HepG2 (cell line): ENCODE results near the gene LSM2. TPM values are rescaled to one million over a fixed set of nuclear protein-coding genes. Genes with fewer than 3 reads are reported as not detected.
A peak's percentile ranks its signal among the peaks of the same experiment; 100 is the strongest.

Source experiments
- ARID2 ChIP-seq: sonication (generic); formaldehyde crosslinking; IDR thresholded peaks from 2 replicates; pipeline ENCODE4 v1.8.1; 2022; ENCODE audit warnings: mild to moderate bottlenecking, missing genetic modification reagents, borderline replicate concordance
- ARNTL ChIP-seq: sonication (generic); formaldehyde crosslinking; IDR thresholded peaks from 2 replicates; pipeline ENCODE4 v1.4.0; 2020; ENCODE audit warnings: mild to moderate bottlenecking, missing genetic modification reagents
- DMAP1 ChIP-seq: IDR thresholded peaks from 2 replicates; pipeline ENCODE4 v1.6.1; 2016
- DZIP1 ChIP-seq: sonication (generic); formaldehyde crosslinking; IDR thresholded peaks from 2 replicates; pipeline ENCODE4 v1.5.0; 2020; ENCODE audit warnings: mild to moderate bottlenecking, missing genetic modification reagents
- KMT2B ChIP-seq: IDR thresholded peaks from 2 replicates; pipeline ENCODE4 v1.6.1; 2016; ENCODE audit warnings: missing genetic modification reagents, missing compliant biosample characterization
- NFE2L2 ChIP-seq: fragments of 150-350 bp; IDR thresholded peaks from 2 replicates; pipeline ENCODE4 v1.6.1; 2014; ENCODE audit warnings: low read length
- PHB2 ChIP-seq: fragments of 450-650 bp; IDR thresholded peaks from 2 replicates; pipeline ENCODE4 v1.6.1; 2018; ENCODE audit not compliant: partially characterized antibody
- PHF20 ChIP-seq: sonication (generic); formaldehyde crosslinking; IDR thresholded peaks from 2 replicates; pipeline ENCODE4 v1.5.0; 2020; ENCODE audit warnings: mild to moderate bottlenecking, missing genetic modification reagents
- RARA ChIP-seq: IDR thresholded peaks from 2 replicates; pipeline ENCODE4 v1.6.1; 2016; ENCODE audit warnings: missing genetic modification reagents, missing compliant biosample characterization
- SAFB2 ChIP-seq: sonication (generic); formaldehyde crosslinking; IDR thresholded peaks from 2 replicates; pipeline ENCODE4 v1.5.1; 2020; ENCODE audit warnings: missing genetic modification reagents, low read depth, mild to moderate bottlenecking, borderline replicate concordance
- SOX13 ChIP-seq, 3 experiments: fragments of 450-650 bp in 1 of 3; sonication (generic) in 1 of 3; formaldehyde crosslinking in 1 of 3; IDR thresholded peaks in 2 of 3; conservative IDR thresholded peaks in 1 of 3; 2 replicates each; pipeline versions ENCODE4 v1.5.0 to v1.6.1; 2016 to 2020; ENCODE audit warnings: antibody characterized with exemption in 1 of 3, mild to moderate bottlenecking in 1 of 3, missing compliant biosample characterization in 1 of 3, missing genetic modification reagents in 1 of 3, moderate library complexity in 1 of 3
- XBP1 ChIP-seq: sonication (generic); formaldehyde crosslinking; IDR thresholded peaks from 2 replicates; pipeline ENCODE4 v1.5.0; 2020; ENCODE audit warnings: missing genetic modification reagents
- ZNF160 ChIP-seq: sonication (generic); formaldehyde crosslinking; IDR thresholded peaks from 2 replicates; pipeline ENCODE4 v1.8.0; 2022; ENCODE audit warnings: mild to moderate bottlenecking, inconsistent platforms, missing genetic modification reagents
- ZNF33B ChIP-seq: sonication (generic); formaldehyde crosslinking; IDR thresholded peaks from 2 replicates; pipeline ENCODE4 v1.5.1; 2020; ENCODE audit warnings: mild to moderate bottlenecking, missing genetic modification reagents
- ZNF670 ChIP-seq: sonication (generic); formaldehyde crosslinking; IDR thresholded peaks from 2 replicates; pipeline ENCODE4 v1.8.0; 2022; ENCODE audit warnings: mild to moderate bottlenecking, missing genetic modification reagents, borderline replicate concordance
- ZNF839 ChIP-seq: sonication (generic); formaldehyde crosslinking; IDR thresholded peaks from 2 replicates; pipeline ENCODE4 v1.4.0; 2020; ENCODE audit warnings: missing genetic modification reagents, mild to moderate bottlenecking, borderline replicate concordance
- polyA plus RNA-seq, 8 experiments: library from polyadenylated mRNA; depleted of rRNA in 3 of 8; stranded (reverse) in 7 of 8; unstranded in 1 of 8; fragments of >200 nt; fragmentation: Illumina TruSeq in 4 of 8; extraction: Trizol in 4 of 8; gene quantifications; 2 replicates each; pipeline versions ENCODE4 v1.2.1 to v1.2.3, GENCODE V29; 2011 to 2016; ENCODE audit warnings: low read depth in 4 of 8, missing spikeins in 1 of 8, mixed read lengths in 1 of 8; ENCODE audit not compliant: insufficient read depth in 1 of 8
- total RNA-seq, 5 experiments: library from RNA; depleted of rRNA; stranded (reverse); fragments of >200 nt; fragmentation: Illumina TruSeq; extraction: Trizol; gene quantifications; 2 replicates each; pipeline ENCODE4 v1.2.3, GENCODE V29; 2016; ENCODE audit warnings: low read depth in 1 of 5
- TF ChIP-seq, protein P1 (sequence below): sonication (generic); formaldehyde crosslinking; IDR thresholded peaks from 2 replicates; pipeline ENCODE4 v1.5.1; 2020; ENCODE audit warnings: mild to moderate bottlenecking, missing genetic modification reagents, moderate library complexity

Gene LSM2
- total and polyA plus RNA-seq, 2 of the 13 experiments (the other 11 are each of a cell fraction or from before 2014, with no cell fraction given): 69.4 to 90.5 TPM

- TF ChIP-seq, protein P1, sequence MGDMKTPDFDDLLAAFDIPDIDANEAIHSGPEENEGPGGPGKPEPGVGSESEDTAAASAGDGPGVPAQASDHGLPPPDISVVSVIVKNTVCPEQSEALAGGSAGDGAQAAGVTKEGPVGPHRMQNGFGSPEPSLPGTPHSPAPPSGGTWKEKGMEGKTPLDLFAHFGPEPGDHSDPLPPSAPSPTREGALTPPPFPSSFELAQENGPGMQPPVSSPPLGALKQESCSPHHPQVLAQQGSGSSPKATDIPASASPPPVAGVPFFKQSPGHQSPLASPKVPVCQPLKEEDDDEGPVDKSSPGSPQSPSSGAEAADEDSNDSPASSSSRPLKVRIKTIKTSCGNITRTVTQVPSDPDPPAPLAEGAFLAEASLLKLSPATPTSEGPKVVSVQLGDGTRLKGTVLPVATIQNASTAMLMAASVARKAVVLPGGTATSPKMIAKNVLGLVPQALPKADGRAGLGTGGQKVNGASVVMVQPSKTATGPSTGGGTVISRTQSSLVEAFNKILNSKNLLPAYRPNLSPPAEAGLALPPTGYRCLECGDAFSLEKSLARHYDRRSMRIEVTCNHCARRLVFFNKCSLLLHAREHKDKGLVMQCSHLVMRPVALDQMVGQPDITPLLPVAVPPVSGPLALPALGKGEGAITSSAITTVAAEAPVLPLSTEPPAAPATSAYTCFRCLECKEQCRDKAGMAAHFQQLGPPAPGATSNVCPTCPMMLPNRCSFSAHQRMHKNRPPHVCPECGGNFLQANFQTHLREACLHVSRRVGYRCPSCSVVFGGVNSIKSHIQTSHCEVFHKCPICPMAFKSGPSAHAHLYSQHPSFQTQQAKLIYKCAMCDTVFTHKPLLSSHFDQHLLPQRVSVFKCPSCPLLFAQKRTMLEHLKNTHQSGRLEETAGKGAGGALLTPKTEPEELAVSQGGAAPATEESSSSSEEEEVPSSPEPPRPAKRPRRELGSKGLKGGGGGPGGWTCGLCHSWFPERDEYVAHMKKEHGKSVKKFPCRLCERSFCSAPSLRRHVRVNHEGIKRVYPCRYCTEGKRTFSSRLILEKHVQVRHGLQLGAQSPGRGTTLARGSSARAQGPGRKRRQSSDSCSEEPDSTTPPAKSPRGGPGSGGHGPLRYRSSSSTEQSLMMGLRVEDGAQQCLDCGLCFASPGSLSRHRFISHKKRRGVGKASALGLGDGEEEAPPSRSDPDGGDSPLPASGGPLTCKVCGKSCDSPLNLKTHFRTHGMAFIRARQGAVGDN: peak; percentile 96
- TF ChIP-seq ZNF33B (CRISPR knock-in tag): peak; percentile 96; the same call in 1 of the 2 replicates
- no peak for TF ChIP-seq PHB2
- peak; percentile 75 for TF ChIP-seq KMT2B (CRISPR knock-in tag)
- TF ChIP-seq DMAP1: peak; percentile 88
- TF ChIP-seq ZNF160: peak; percentile 62
- no peak for TF ChIP-seq ZNF839 (CRISPR knock-in tag)
- peak; percentile 73 for TF ChIP-seq ARNTL (CRISPR knock-in tag)
- TF ChIP-seq ARID2: peak; percentile 80; the same call in 1 of the 2 replicates
- TF ChIP-seq SOX13 (IDR thresholded peaks at IDR 0.05): no peak
- TF ChIP-seq SOX13 (CRISPR knock-in tag; conservative IDR thresholded peaks at IDR 0.05 in 1 of 2, IDR thresholded peaks at IDR 0.05 in 1 of 2): peak; percentile 34 to 74; a peak in 1 of 4 replicates
- TF ChIP-seq DZIP1: peak; percentile 89
- peak; percentile 81; the same call in 1 of the 2 replicates for TF ChIP-seq XBP1
- no peak for TF ChIP-seq NFE2L2
- peak; percentile 32; the same call in 1 of the 2 replicates for TF ChIP-seq RARA
- peak; percentile 77 for TF ChIP-seq PHF20 (CRISPR knock-in tag)
- TF ChIP-seq SAFB2 (CRISPR knock-in tag): 0 out of 2 replicates have a peak, but pooled peaks have one; percentile 7
- 0 out of 2 replicates have a peak, but pooled peaks have one; percentile 11 for TF ChIP-seq ZNF670 (CRISPR knock-in tag)
Observed at GRCh38 chr6:31834367-31835250, 27.8 kb upstream of the LSM2 start (continued).
